GM10248 (cell line): ENCODE results near the gene PODXL.

Experiments
- CTCF ChIA-PET: fragments of 300-600 bp; sonication (Branson Sonifier 250); formaldehyde crosslinking; extraction: SDS; loops from one replicate; lab custom pipeline; 2021; ENCODE audit warnings: antibody characterized with exemption; lab: Yijun Ruan, JAX
- POLR2A ChIA-PET: fragments of 350-650 bp; sonication (Branson Sonifier 250); formaldehyde crosslinking; extraction: SDS; loops from one replicate; lab custom pipeline; 2020; ENCODE audit warnings: antibody characterized with exemption; lab: Yijun Ruan, JAX
- DNase-seq: peaks from one replicate; pipeline ENCODE4 v3.0.0; 2012; ENCODE audit errors: extremely low spot score
- CTCF ChIP-seq: IDR thresholded peaks from 2 replicates; pipeline ENCODE4 v1.5.1; 2012; ENCODE audit warnings: mild to moderate bottlenecking, low read depth; ENCODE audit errors: extremely low read depth, missing control alignments, control extremely low read depth

PODXL gene

GRCh38 chr7:131504157-131504899, 52.1 kb downstream of the PODXL start:
- CTCF ChIA-PET, result interaction anchor here (0.7 to 5.4 kb wide), 10 partner anchors 8 to 672 kb away, joined by 3 to 59 read pairs (median 3); no protein-coding TSS in a partner anchor
- POLR2A ChIA-PET, result no interaction called here
- no peak for DNase-seq
- no peak for TF ChIP-seq CTCF

GRCh38 chr7:131503639-131504038, 52.8 kb downstream of the PODXL start:
- ChIA-PET POLR2A (no interaction called here), CTCF (interaction anchor here (0.9 to 5.4 kb wide), 5 partner anchors 9 to 671 kb away, joined by 3 to 59 read pairs (median 3); no protein-coding TSS in a partner anchor)
- no peak for TF ChIP-seq CTCF
- DNase-seq, result no peak

- DNase-seq, result no peak
- ChIA-PET POLR2A (no interaction called here), CTCF (interaction anchor here (1.0 to 5.4 kb wide), 6 partner anchors 10 to 670 kb away, joined by 3 to 59 read pairs (median 4); no protein-coding TSS in a partner anchor)
- TF ChIP-seq CTCF, result no peak
These were observed 53.5 kb downstream of the PODXL start for GRCh38 chr7:131502810-131503508.

- ChIA-PET CTCF (interaction anchor here (1.0 to 5.4 kb wide), 8 partner anchors 10 to 606 kb away, joined by 3 to 59 read pairs (median 4); no protein-coding TSS in a partner anchor), POLR2A (no interaction called here)
- TF ChIP-seq CTCF, result no peak
- DNase-seq, result no peak
These were observed 54.3 kb downstream of the PODXL start for GRCh38 chr7:131501930-131502685.

GRCh38 chr7:131501422-131501821, 55.0 kb downstream of the PODXL start:
- ChIA-PET POLR2A (no interaction called here), CTCF (interaction anchor here (1.0 to 5.4 kb wide), 8 partner anchors 9 to 604 kb away, joined by 3 to 59 read pairs (median 4); no protein-coding TSS in a partner anchor)
- DNase-seq, result no peak
- no peak for TF ChIP-seq CTCF

GRCh38 chr7:131500357-131500756, 56.1 kb downstream of the PODXL start:
- ChIA-PET POLR2A (no interaction called here), CTCF (interaction anchor here (1.4 to 5.4 kb wide), 4 partner anchors 8 to 17 kb away, joined by 3 to 59 read pairs (median 11); no protein-coding TSS in a partner anchor)
- TF ChIP-seq CTCF, result no peak
- no peak for DNase-seq
